T-helper 9 cell (primary cell): ENCODE results near the gene SLIT3.

ENCODE experiments used
- DNase-seq: peaks from one replicate; pipeline ENCODE4 v3.0.0-alpha.2; 2020

SLIT3 gene

DNA sequence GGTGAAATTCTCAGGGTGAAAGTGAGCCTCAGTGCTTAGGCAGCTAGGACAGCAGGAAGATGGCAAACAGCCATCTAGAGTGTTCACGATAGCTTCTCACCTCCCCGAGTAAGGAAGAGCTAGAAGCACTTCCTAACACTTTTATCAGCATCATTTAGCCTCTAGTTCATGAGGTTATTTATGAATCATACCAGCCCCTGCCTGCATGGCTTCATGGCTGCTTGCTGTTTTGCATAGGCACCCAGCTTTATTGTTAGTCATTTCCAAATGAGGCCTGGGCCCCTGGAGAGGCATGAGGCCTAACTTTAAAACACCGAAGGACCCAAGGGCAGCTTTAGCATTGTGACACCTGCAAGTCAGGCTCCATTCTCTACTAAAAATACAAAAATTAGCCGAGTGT, 586.9 kb downstream of the SLIT3 start:
- DNase-seq = no peak

DNA sequence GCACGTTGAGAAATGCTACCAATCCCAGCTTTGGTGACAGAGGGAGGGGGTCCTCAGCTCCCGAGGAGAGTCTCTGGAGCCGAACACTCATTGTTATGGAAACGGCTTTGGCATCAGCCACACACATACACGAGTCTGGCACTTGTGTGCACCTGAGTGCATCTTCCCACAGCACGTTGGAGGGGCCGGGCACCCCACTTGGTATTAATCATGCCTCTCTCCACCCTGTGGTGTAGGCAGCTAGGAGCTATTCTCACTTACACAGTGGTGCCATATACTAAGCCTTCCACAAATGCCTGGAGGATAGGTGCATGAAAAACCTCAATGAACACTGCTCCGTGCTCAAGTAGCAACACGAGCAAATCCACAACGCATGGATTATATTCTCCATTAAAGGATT, 587.9 kb downstream of the SLIT3 start:
- DNase-seq = no peak

DNA sequence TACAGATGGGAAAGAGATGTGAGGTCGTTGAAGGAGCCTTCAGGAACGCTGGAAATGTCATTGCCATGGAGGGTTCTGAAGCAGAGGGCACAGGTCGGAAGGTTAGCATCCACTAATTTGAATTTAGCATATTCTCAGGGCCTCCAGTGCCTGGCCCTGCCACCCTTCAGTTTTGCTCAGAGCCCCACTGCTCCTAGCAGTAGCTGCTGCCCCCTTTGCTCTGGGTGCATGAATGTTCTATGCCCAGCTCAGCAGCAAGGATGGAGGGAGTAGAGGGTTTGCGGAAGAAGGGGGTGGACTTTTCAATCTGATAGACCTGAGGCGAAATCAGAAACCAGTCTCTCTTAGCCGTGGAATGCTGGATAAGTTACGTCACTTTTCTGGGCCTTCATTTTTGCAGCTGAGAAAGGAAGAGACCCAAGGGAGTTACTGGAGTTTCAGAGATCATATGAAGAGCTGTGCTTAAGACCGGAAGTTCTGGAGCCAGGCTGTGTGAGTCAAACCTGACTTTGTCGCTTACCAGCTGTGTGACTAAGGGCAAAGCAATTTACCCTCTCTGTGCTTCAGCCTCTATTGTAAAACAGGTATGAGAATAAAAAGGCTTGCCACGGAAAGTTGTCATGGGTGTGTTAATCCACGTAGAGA, 588.5 kb downstream of the SLIT3 start:
- no peak for DNase-seq

DNA sequence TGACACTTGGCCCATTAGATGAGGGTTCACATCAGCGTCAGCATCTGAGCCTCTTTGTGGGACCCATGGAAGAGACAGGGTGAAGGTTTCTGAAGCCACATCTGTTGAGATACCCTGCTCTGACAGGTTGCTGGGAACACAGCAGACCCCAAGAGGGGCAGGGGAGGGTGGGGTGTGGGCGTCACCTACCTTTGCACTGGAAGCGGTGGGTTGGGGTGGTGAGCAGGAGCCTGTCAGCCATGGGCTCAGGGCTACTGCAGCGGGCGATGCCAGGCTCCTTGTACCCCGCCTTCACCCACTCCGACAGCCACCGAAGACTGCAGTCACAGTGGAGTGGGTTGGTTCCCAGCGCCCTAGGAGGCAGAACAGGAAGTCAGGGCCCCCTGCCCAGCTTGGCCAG, 590.2 kb downstream of the SLIT3 start:
- no peak for DNase-seq

DNA sequence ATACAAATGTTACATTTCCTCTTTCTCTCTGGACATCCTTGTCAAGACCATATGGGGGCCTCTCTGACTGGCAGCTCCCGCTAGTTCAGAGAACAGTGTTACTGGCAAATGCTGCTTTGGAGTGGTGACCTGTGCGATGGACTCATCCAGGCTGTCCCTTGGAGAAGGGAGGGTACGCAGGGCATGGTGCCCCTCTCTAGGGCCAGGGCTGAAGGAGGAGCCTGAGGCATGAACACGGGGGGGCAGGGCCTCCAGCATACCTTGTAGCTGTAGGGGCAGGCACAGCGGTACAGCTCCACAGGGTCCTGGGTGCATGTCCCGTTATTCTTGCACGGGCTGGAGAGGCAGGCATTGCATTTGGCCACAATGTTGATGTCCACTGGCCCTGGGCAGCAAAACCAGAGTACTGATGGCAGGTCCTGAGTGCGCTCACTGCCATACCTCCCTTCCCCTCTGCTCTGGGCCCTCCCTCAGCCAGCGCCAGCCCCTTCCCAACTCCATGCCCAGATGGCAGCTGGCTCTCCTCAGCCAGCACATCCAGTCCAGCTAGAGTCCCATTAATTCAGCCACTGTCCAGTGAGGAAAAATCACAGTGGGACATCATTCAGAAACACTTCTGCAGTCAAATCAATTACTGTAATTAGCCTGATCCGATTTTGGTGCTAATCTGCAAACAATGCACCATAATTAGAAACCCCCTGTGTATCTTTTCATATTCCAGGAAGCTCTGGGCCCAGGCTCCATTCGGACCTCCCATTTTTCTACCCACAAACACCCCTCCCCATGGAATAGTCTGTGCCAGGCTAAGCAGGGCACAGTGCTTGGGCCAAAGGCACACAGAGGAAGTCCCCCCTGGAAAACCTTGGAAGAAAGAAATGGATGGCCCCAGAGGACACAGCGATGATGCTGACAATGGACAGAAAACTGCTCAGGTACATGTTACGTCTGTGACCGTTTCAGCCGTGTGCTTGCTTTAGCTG, 592.9 kb downstream of the SLIT3 start:
- DNase-seq = no peak

DNA sequence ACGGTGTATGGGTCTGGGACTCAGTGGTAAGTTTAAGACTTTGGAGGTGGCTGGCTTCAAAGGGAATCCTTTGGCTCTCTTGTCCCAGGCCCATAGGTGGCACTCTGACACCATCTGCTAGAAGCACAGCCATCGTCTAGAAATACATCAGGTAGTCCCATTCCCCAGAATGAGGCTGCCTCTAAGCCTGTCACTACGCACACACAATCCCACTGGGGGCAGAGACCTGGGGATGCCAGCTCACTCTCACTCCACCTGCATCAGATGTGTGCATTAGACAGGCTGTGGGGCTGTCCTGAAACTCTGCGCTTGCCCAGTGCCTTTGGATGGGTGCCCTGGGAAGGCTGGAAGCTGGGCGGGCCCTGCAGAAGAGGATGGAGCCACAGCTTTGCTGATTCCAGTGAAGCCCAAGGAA, 594.3 kb downstream of the SLIT3 start:
- no peak for DNase-seq

DNA sequence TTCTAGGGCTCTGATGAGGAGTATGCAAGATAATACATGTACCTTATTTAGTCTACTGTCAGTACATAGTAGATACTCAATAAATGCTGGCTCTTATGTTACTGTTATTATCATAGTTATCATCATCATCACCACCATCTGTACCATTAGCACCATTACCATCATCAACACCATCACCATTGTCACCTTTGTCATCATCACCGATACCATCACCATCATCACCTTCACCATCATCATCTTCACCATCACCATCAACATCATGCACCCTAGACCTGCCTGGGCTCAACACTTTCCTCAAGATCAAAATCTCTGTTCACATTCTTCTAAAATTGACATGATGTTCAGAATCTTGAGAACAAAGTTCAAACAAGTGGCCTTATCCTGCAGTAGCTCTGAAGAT, 595.6 kb downstream of the SLIT3 start:
- no peak for DNase-seq

DNA sequence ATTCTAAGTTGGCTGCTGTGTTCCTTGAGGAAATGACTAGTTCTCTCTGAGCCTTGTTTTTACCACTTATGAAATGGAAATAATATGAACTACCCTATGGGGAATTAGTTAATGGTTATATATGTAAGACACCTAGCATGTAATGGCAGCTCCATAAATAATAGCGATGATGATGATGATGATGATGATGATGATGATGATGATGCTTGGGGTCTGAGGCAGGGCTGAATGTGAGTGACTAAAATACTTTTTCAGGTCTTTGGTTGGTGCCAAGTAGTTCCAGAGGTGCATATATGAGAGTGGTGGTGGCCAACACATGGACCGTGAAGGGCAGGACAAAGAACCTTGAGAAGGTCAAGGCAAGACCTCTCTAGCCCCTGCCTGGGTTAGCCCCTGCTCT, 598.4 kb downstream of the SLIT3 start:
- no peak for DNase-seq

DNA sequence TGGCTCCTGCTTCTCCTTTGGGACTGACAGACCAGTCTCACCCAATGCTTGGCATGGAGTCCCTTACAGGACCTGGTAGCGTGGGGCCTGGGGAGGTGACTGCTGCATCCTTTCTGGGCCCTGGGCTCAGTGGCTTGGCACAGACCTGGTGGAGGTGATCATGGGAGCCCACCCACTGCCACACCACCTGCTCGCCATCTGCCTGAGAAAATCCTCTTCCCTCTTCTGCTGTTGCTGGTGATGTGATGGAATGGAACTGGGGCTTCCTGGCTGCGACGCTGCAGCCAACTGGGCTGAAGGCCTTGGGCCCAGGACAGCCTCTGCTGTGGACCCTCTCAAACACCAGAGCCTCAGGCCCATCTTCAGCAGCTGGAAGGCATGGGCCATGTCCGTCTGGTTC, 599.3 kb downstream of the SLIT3 start:
- no peak for DNase-seq

DNA sequence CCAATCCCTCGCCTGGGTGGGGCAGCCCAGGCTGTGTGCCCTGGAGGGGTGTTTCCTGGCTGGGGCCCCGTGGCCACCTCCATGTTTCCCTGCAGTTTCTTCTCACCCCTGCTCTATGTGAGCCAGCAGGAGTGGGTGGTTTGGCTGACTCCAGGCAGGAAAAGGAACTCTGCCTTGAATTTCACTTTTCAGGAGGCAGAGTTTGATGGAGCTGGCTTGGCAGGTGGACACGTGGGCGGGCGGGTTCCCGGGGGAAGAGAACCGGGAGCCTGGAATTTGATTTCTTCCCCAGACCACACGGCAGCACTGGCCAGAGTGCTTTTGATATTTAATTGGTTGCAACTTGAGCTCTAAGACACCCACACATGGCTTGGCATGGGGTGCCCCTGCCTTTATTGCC, 601.9 kb downstream of the SLIT3 start:
- no peak for DNase-seq

DNA sequence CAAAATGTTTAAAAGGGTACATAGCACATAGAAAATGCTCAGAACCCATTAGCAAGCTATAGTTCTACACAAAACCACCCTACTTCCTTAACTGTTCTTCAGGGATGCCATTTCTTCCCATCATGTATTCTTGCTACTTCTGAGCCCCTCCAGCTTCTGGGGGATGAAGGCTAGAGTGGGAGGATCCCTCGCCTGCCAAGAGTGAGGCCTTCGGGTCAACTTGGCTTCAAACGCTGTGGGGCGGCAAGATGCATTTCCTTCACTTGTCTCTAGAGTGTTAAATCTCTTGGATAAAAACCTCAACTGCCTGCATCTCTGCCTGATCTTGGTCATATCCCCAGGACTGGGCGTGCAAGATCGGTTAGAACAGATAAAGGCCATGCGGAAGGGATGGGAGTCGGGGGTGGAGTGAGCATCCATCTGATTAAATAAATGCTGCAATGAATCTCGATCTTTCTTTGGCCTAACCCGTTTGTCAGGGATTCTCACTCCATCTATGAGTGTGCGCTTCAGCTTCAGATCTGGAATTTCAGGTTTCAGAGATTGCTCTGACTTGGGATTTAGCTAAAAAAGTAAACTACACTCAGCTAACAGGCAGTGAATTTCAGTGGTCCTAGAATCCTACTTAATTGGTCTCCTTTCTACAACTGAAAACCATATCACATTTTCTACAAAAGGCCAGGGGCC, 603.8 kb downstream of the SLIT3 start:
- DNase-seq = no peak

DNA sequence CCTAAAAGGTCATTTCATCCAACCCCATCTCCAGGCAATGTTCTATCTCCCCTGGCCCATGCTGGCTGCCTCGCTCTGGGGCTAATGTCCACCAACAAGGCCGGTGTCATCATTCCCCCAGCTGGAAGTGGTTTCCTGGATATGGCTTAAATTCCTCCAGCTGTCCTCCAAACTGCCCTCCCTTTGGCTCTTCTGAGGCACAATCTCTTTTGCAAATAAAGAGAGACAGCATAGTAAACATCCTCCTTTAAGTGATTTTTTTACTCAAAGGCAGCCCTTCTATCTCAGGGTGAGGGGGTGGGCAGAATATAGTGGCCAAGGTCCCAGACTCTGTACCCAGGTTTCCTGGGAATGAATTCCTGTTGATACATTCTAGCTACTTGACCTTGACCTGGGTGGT, 604.3 kb downstream of the SLIT3 start:
- no peak for DNase-seq

DNA sequence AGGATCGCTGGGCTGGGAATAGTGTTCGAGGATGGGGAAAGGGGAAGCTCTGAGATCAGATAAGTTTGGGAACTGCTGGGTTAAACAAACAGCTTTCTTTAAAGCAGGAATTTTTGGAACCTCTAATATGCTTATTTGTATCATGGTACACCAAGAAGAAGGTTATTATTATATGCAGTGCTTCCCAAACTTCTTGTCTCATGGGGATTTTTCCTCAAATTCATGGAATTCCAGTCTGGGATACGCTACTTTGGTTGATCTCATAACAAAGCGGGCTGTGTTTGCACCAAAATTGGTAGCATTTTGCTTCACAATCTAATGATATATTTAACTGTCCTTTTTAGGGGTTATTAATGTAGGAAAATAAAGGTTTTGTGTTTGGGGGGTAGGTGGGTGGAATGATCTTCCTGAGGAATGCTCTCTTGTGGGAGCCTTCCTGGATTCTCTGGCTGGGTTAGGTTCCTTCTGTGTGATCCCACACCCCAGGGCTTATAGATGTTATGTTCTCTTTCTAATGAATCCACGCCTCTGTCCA, 605.6 kb downstream of the SLIT3 start:
- no peak for DNase-seq

DNA sequence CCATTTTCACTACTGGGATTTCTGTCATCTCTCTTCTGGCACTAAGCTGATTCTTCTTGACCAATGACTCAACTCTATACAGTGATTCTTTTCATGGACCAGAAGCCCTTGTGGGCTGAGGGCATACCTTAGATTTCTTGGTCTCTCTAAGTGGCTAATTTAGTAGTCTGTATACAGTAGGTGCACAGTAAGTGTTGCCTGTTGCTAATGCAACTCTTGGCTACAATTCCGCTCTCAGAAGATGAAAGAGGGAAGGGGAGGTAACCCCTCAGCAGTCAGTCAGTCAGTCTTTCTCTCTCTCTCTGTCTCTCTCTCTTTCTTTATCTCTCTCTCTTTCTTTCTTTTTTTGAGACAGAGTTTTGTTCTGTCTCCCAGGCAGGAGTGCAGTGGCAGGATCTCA, 606.6 kb downstream of the SLIT3 start:
- DNase-seq = no peak

DNA sequence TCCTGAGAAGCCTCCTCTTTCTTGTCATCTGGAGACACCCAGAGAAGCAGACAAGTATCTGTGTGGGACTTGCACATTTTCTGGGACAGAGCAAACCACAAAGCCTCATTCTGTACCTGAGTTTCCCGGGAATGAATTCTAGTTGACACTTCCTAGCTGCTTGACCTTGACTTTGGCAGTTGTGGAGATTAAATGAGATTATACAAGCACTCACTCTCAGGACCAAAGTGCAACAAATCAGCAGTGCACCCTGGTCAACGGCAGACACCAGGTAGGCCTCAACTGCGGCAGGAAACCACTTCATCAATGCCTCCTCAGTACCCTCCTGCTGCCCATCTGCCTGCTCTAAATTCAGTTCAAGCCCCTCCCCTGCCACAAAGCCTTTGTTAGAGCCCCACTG, 607.1 kb downstream of the SLIT3 start:
- DNase-seq = no peak

DNA sequence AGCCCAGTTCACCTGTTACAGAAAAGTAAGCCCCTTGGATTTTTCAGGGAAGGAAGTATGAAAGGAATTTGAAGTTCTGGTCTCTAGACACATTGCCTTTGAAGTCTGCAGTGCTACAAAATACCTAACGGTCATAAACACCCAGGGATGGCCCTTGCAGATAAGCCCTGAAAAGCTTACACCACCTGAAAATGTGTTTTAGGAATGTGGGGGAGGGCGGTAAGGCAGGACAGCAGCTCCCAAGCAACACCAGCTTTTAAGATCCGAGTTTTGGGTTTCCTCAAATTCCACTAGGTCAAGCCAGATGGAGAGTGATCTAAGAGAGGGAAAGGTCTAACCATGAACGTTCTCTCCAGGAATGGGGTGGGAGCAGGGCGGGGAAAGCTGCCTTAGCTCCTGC, 607.6 kb downstream of the SLIT3 start:
- DNase-seq = no peak

DNA sequence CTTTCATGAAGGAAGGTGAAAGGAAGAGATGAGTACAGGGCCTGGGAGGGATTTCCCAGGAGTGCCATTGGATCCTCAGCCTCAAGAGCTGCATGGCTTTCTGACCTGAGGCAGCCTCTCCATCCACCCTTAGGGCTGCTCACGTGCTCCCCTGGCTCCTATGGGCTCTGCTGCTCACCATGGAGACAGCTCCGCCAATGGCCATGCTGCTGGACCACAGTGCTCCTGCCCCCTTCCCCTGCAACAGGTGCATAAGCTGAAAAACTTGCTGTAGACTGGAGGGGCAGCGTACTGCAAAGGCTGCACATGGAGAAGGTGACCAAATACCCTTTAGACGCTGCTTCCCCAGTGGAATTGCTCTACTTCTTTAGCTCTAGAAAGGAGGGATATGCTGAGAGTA, 609.0 kb downstream of the SLIT3 start:
- no peak for DNase-seq

DNA sequence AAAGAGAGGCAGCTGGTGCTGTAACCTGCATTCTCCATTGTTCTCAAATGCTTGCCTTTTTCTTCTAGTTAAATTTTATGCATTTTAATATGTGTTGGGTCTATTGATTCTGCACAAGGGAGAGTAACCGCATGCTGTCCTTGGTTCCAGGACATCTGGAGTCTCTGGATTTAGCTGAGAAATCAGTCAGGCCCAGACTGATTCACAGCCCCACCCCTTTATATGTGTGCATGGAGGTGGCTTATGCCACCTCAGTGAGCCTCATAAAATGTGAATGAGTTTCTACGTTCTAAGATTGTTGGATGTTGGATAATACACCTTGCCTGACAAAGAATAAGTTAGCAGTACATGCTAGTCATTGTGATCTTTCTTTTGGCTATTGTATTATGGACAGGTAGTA, 611.7 kb downstream of the SLIT3 start:
- no peak for DNase-seq

DNA sequence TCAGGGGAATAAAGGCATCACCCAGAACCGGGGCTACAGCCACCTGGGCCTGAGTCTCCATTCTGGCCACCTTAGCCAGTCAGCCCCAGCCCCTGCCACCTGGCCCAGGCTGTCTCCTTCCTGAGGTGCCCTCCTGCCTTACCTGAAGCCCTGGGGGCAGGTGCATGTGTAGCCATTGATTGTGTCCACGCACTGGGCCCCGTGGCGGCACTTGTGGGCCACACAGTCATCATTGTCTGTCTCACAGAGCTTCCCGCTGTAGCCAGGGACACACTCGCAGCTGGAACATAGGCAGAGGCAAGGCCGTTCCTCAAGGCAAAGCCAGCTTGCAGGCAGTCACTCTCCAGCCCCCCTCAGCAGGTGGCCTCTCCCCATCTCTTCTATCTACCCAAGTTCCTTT, 614.1 kb downstream of the SLIT3 start:
- no peak for DNase-seq

DNA sequence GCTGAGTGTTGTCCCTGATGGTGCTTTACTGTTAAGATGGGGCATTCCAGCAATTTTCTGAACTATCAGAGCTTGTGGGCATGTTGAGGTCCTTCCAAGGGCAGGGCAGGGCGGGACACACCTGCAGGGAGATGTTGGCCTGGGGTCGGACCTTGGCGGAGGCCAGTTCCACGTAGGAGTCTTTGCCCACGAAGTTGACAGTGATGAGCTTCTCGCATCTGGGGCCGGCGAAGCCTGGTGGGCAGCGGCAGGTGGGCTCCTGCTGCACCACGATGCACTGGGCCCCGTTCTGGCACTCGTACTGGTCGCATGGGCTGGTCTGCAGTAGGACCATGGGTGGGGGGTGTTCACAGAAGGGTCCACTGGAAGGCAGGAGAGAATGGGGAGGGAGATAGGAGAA, 615.4 kb downstream of the SLIT3 start:
- no peak for DNase-seq

DNA sequence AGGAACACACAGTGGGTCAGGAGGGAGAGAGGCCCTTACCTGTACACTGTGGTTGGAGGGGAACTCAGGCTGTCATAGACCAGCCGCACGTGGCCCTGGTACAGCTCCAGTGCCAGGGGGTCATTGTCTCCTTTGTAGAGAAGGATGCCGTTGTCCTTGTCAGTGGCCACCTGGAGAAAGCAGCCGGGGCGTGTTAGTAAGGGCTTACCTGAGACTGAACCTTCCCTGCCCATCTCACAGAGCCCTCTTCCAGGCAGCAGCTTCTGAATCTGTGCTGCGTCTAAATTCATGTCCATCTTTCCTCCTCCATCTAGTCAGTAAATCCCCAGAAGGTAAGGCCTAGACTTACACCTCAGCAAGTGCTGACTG, 617.0 kb downstream of the SLIT3 start:
- no peak for DNase-seq

DNA sequence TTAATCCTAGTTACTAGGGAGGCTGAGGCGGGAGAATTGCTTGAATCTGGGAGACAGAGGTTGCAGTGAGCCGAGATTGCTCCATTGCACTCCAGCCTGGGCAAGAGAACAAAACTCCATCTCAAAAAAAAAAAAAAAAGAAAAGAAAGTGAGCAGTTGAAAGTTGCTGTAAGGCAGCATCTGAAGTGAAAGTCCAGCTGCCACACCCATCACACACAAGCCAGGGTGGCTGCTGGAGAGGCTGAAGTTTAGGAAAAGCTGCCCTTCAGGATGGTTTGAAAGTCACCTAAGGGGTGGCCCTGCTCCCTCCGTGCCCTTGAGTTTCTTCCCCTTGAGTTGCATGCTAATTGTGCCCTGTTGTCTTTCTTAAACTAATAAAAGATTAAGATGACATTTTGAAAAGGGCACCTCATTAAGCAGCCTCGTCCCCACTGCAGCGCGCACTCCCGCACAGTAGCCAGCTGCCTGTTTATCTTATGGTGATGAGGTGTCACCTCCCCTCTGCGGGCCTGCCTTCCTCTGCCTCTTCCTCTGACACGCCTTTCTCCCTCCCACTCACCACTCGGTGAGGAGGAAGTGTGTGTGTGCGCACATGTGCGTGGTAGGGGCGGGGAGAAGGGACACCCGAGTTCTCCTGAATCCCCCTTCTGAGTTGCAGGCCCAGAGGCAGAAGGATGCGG, 617.6 kb downstream of the SLIT3 start:
- DNase-seq = no peak
